ENCODE measurements around the gene DPP6.
"Not testable (repeated sequence)": the region's sequence is repeated elsewhere in the genome, so short reads cannot be mapped to it uniquely, and the experiment has no call there.

DPP6 gene

GRCh38 chr7:154051643-154052529 is at the start of gene DPP6:
Gene DPP6 (plus strand): TSS chr7:154052398.
- H3K4me3 ChIP-seq (ENCODE audit: low read depth, low read length); DNase-seq (ENCODE audit: low read depth, low spot score); POLR2A ChIA-PET; CTCF ChIA-PET: not testable (repeated sequence)

- POLR2A ChIA-PET; CTCF ChIA-PET; H3K4me3 ChIP-seq (ENCODE audit: low read depth, low read length); DNase-seq (ENCODE audit: low read depth, low spot score): not testable (repeated sequence)
Observed at GRCh38 chr7:154009423-154009911, 42.7 kb upstream of the DPP6 start.

- DNase-seq (ENCODE audit: low read depth, low spot score); CTCF ChIA-PET; H3K4me3 ChIP-seq (ENCODE audit: low read depth, low read length); POLR2A ChIA-PET: not testable (repeated sequence)
Observed at GRCh38 chr7:154010726-154011568, 41.3 kb upstream of the DPP6 start.

- DNase-seq (ENCODE audit: low read depth, low spot score); H3K4me3 ChIP-seq (ENCODE audit: low read depth, low read length); POLR2A ChIA-PET; CTCF ChIA-PET: not testable (repeated sequence)
Observed at GRCh38 chr7:154012800-154013199, 39.4 kb upstream of the DPP6 start.

- DNase-seq (ENCODE audit: low read depth, low spot score); POLR2A ChIA-PET; CTCF ChIA-PET; H3K4me3 ChIP-seq (ENCODE audit: low read depth, low read length): not testable (repeated sequence)
Observed at GRCh38 chr7:154015636-154016035, 36.6 kb upstream of the DPP6 start.

- CTCF ChIA-PET, POLR2A ChIA-PET: not testable (repeated sequence)
Observed at GRCh38 chr7:154018354-154018753, 33.8 kb upstream of the DPP6 start.

GRCh38 chr7:154027805-154028204 is 24.4 kb upstream of the DPP6 start:
- DNase-seq (ENCODE audit: low read depth, low spot score); POLR2A ChIA-PET; H3K4me3 ChIP-seq (ENCODE audit: low read depth, low read length); CTCF ChIA-PET: not testable (repeated sequence)

More at GRCh38 chr7:154018354-154018753, 33.8 kb upstream of the DPP6 start:
- H3K4me3 ChIP-seq (ENCODE audit: low read depth, low read length); DNase-seq (ENCODE audit: low read depth, low spot score): not testable (repeated sequence)

GRCh38 chr7:154030476-154031080 is 21.6 kb upstream of the DPP6 start:
- CTCF ChIA-PET; H3K4me3 ChIP-seq (ENCODE audit: low read depth, low read length); DNase-seq (ENCODE audit: low read depth, low spot score); POLR2A ChIA-PET: not testable (repeated sequence)

GRCh38 chr7:154039466-154040165 is 12.6 kb upstream of the DPP6 start:
- POLR2A ChIA-PET: not testable (repeated sequence)

GRCh38 chr7:154050394-154050793 is 1.8 kb upstream of the DPP6 start:
- H3K4me3 ChIP-seq (ENCODE audit: low read depth, low read length); CTCF ChIA-PET; POLR2A ChIA-PET; DNase-seq (ENCODE audit: low read depth, low spot score): not testable (repeated sequence)

More at GRCh38 chr7:154039466-154040165, 12.6 kb upstream of the DPP6 start:
- H3K4me3 ChIP-seq (ENCODE audit: low read depth, low read length); CTCF ChIA-PET; DNase-seq (ENCODE audit: low read depth, low spot score): not testable (repeated sequence)

- DNase-seq (ENCODE audit: low read depth, low spot score); CTCF ChIA-PET; POLR2A ChIA-PET; H3K4me3 ChIP-seq (ENCODE audit: low read depth, low read length): not testable (repeated sequence)
Observed at GRCh38 chr7:154051006-154051642, 1.1 kb upstream of the DPP6 start.

GRCh38 chr7:154052530-154053252 is 493 bp downstream of the DPP6 start:
- DNase-seq (ENCODE audit: low read depth, low spot score); CTCF ChIA-PET; POLR2A ChIA-PET; H3K4me3 ChIP-seq (ENCODE audit: low read depth, low read length): not testable (repeated sequence)

- CTCF ChIA-PET; POLR2A ChIA-PET; H3K4me3 ChIP-seq (ENCODE audit: low read depth, low read length); DNase-seq (ENCODE audit: low read depth, low spot score): not testable (repeated sequence)
Observed at GRCh38 chr7:154053466-154054312, 1.5 kb downstream of the DPP6 start.

- POLR2A ChIA-PET; DNase-seq (ENCODE audit: low read depth, low spot score); CTCF ChIA-PET; H3K4me3 ChIP-seq (ENCODE audit: low read depth, low read length): not testable (repeated sequence)
Observed at GRCh38 chr7:154054664-154055063, 2.5 kb downstream of the DPP6 start.
